Measurements from ENCODE around the gene NCBP3. TPM values are rescaled to one million over a fixed set of nuclear protein-coding genes. Genes with fewer than 3 reads are reported as not detected.

The NCBP3 gene
- total and polyA plus RNA-seq, 12 donors, result 11.0 to 36.6 (median 23.0) TPM

DNA sequence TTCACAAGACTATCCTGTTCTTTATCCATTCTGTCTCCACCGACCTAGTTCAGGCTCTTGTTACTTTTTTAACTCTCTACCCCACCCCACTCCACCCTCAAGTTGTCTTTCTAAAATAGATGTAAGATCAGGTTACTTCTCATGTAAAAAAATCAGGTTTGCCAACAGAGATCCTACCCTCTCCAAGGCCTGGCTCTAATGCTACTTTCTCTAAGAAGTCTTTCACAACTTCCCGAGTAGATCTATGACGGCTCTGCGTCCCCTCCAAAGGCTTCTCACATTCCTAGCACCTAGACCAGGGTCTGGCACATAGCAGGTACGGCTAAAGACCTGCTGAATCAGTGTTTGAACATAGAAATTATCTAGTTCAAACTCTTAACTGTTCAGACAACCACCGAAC, 30.9 kb downstream of the NCBP3 start:
- DNase-seq, result no peak
- H3K27ac ChIP-seq, result no peak overlapping the region
- WGBS, 4 donors, result 89 to 92% (median 91%) methylated on average over 6 of the region's 6 CpGs
- no peak overlapping the region for H3K4me3 ChIP-seq
- no peak for TF ChIP-seq POLR2A (IDR thresholded peaks at IDR 0.05)
- TF ChIP-seq, protein P1, sequence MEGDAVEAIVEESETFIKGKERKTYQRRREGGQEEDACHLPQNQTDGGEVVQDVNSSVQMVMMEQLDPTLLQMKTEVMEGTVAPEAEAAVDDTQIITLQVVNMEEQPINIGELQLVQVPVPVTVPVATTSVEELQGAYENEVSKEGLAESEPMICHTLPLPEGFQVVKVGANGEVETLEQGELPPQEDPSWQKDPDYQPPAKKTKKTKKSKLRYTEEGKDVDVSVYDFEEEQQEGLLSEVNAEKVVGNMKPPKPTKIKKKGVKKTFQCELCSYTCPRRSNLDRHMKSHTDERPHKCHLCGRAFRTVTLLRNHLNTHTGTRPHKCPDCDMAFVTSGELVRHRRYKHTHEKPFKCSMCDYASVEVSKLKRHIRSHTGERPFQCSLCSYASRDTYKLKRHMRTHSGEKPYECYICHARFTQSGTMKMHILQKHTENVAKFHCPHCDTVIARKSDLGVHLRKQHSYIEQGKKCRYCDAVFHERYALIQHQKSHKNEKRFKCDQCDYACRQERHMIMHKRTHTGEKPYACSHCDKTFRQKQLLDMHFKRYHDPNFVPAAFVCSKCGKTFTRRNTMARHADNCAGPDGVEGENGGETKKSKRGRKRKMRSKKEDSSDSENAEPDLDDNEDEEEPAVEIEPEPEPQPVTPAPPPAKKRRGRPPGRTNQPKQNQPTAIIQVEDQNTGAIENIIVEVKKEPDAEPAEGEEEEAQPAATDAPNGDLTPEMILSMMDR (IDR thresholded peaks at IDR 0.05), result no peak
- H3K27me3 ChIP-seq, result no peaks in the 10 kb centered on the region
- intact Hi-C loops (cut with DNase I), result no loop called here
- no peaks in the 10 kb centered on the region for H3K9me3 ChIP-seq (replicated peaks in 1 of 3)
- H3K36me3 ChIP-seq (replicated peaks in 1 of 2), result peaks cover 0 to 89% of the 10 kb centered on the region in 2 donors
- peaks cover 3 to 4% of the 10 kb centered on the region in 2 donors for H3K4me1 ChIP-seq (replicated peaks in 1 of 2)

DNA sequence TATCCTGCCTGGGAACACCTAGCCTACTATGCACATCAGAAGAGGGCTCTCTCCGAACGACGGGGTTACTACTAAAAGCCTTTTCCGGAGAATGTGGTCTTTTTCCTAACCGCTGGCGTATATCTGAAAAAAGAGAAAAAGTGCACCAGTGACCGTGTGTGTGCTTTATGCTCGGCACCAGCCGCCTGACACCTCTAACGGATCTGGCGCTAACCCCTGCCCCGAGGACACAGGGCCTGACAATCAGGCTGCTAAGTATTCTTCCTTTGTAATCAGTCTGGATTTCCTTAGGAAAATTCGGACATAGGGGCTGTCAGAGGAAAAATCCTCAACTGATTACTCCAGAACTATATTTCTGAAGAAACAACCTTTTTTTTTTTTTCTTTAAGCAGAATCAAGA, 31.7 kb downstream of the NCBP3 start:
- Histone ChIP-seq H3K36me3 (replicated peaks in 1 of 2) (peaks cover 0 to 88% of the 10 kb centered on the region in 2 donors), H3K9me3 (replicated peaks in 1 of 3) (no peaks in the 10 kb centered on the region), H3K4me1 (replicated peaks in 1 of 2) (peaks cover 3 to 4% of the 10 kb centered on the region in 2 donors), H3K4me3 (no peak overlapping the region), H3K27ac (no peak overlapping the region), H3K27me3 (no peaks in the 10 kb centered on the region)
- TF ChIP-seq POLR2A (IDR thresholded peaks at IDR 0.05), result no peak
- TF ChIP-seq, protein P1 (IDR thresholded peaks at IDR 0.05), result no peak
- 94 to 96% (median 95%) methylated on average over 13 of the region's 13 CpGs for WGBS, 4 donors
- intact Hi-C loops (cut with DNase I), result no loop called here
- peak in 1 of 7 donors; percentile 21 for DNase-seq

DNA sequence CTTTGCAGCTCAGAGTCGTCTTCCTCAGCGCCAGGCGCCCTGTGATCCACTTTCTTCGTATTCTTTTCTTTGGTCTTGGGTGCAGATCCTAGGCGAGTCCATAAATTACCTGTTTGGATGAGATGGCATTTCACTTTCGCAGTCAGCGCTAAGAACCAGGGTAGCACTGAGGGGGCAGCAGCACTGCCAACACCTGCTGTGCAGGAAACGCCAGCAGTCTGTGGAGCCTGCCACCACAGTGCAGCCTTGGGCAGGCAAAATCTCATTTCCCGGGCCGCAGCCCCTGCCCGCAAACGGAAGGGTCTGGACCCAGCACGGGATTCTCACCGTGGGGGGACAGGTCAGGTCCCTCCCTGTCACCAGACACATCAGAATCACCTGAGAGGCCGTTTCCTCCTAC, 32.9 kb downstream of the NCBP3 start:
- WGBS, 4 donors, result 91 to 95% (median 94%) methylated on average over 14 to 15 of the region's 15 CpGs
- Histone ChIP-seq H3K27me3 (no peaks in the 10 kb centered on the region), H3K36me3 (replicated peaks in 1 of 2) (peaks cover 0 to 93% of the 10 kb centered on the region in 2 donors), H3K9me3 (replicated peaks in 1 of 3) (no peaks in the 10 kb centered on the region), H3K4me1 (replicated peaks in 1 of 2) (no peaks in the 10 kb centered on the region), H3K4me3 (no peak overlapping the region), H3K27ac (no peak overlapping the region)
- TF ChIP-seq, protein P1 (IDR thresholded peaks at IDR 0.05), result no peak
- TF ChIP-seq POLR2A (IDR thresholded peaks at IDR 0.05), result no peak
- peak in 1 of 7 donors; percentile 39 for DNase-seq
- intact Hi-C loops (cut with DNase I), result no loop called here

DNA sequence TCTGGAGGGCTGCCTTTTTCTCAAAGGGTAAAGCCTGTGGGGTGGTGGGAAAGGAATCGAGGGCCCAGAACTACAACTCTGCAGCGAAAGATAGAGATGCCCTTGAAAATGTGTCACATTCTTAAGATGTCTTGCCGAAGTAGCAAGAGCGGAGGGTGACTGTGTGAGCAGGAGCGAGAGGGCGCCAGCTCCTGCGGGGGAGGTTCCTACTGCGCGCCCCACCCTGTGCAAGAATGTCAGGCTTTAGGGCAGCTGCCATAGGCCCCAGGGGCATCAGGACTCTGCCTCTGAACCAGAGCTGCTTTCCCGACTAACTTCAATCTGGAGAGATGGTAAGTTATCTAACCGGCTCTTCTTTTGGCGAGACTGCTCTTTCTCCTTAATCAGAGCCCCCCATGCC, 33.3 kb downstream of the NCBP3 start:
- no peaks in the 10 kb centered on the region for H3K27me3 ChIP-seq
- H3K36me3 ChIP-seq (replicated peaks in 1 of 2), result peaks cover 0 to 93% of the 10 kb centered on the region in 2 donors
- no peak overlapping the region for H3K4me3 ChIP-seq
- peak in 1 of 7 donors; percentile 39 for DNase-seq
- H3K27ac ChIP-seq, result no peak overlapping the region
- TF ChIP-seq, protein P1 (IDR thresholded peaks at IDR 0.05), result no peak
- TF ChIP-seq POLR2A (IDR thresholded peaks at IDR 0.05), result no peak
- no peaks in the 10 kb centered on the region for H3K4me1 ChIP-seq (replicated peaks in 1 of 2)
- intact Hi-C loops (cut with DNase I), result no loop called here
- H3K9me3 ChIP-seq (replicated peaks in 1 of 3), result no peaks in the 10 kb centered on the region
- 88 to 92% (median 91%) methylated on average over 11 to 12 of the region's 12 CpGs for WGBS, 4 donors
